ENCODE results near the gene RAB1B.

RAB1B gene

GRCh38 chr11:66285250-66285947 is 17.0 kb downstream of the RAB1B start:
- no peak for DNase-seq

GRCh38 chr11:66286699-66287098 is 18.3 kb downstream of the RAB1B start:
- DNase-seq: no peak

GRCh38 chr11:66287211-66287888 is 18.9 kb downstream of the RAB1B start:
- DNase-seq: no peak

- DNase-seq: no peak
Measured at GRCh38 chr11:66287889-66288670, 19.6 kb downstream of the RAB1B start.

GRCh38 chr11:66288671-66289547 is 20.5 kb downstream of the RAB1B start, which contains the start of gene YIF1A:
TSS of gene YIF1A (minus strand) at chr11:66289143. CDS start at chr11:66288985, 158 bp downstream.
- DNase-seq: peak; percentile 98

GRCh38 chr11:66289548-66290329 is 21.3 kb downstream of the RAB1B start:
- no peak for DNase-seq

- DNase-seq: no peak
Measured at GRCh38 chr11:66290330-66290621, 21.8 kb downstream of the RAB1B start.

GRCh38 chr11:66291303-66291705 is 22.9 kb downstream of the RAB1B start:
- DNase-seq: no peak

GRCh38 chr11:66291706-66292542 is 23.5 kb downstream of the RAB1B start, which contains the start of gene TMEM151A:
TSS of gene TMEM151A (plus strand) at chr11:66291894. CDS start at chr11:66292014, 120 bp downstream.
- no peak for DNase-seq

GRCh38 chr11:66292543-66293332 is 24.3 kb downstream of the RAB1B start:
- DNase-seq: no peak

GRCh38 chr11:66293352-66293751 is 24.9 kb downstream of the RAB1B start:
- DNase-seq: no peak

- DNase-seq: no peak
Measured at GRCh38 chr11:66293777-66294625, 25.6 kb downstream of the RAB1B start.

GRCh38 chr11:66294626-66295620 is 26.5 kb downstream of the RAB1B start:
- no peak for DNase-seq

GRCh38 chr11:66297610-66298009 is 29.2 kb downstream of the RAB1B start:
- no peak for DNase-seq

GRCh38 chr11:66299186-66299585 is 30.7 kb downstream of the RAB1B start:
- no peak for DNase-seq

- DNase-seq: no peak
Measured at GRCh38 chr11:66302656-66303055, 34.2 kb downstream of the RAB1B start.

- DNase-seq: no peak
Measured at GRCh38 chr11:66309475-66309874, 41.0 kb downstream of the RAB1B start.

GRCh38 chr11:66310324-66310723 is 41.9 kb downstream of the RAB1B start:
- DNase-seq: no peak
